HG02763 (cell line): Measurements from ENCODE around the gene ENOX1.

Experiments used
- ATAC-seq: cut with Tn5 transposase; IDR thresholded peaks from one replicate; pipeline ENCODE4 v1.9.1; 2021; ENCODE audit warnings: mild to moderate bottlenecking, moderate library complexity; ENCODE audit not compliant: unreplicated experiment

The ENOX1 gene

DNA sequence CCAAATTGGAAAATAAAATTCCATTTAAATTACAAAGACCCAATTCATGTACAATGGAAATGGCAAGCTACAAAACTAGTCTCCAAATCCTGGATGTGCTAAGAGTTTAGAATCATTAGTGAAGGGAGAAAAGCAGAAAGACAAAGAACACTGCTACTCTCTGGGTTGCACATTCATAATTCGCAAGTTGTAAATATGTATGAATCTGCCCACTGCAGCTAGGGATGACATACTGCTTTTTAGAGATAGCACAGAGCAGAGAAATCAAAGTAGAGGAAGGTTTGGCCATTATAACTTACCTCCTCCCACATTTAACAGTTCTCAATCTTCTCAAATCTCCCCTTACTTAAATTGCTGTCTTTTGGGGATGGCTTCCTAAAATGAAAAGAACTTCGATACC lies 231.1 kb downstream of the ENOX1 start:
- ATAC-seq, result no peak

DNA sequence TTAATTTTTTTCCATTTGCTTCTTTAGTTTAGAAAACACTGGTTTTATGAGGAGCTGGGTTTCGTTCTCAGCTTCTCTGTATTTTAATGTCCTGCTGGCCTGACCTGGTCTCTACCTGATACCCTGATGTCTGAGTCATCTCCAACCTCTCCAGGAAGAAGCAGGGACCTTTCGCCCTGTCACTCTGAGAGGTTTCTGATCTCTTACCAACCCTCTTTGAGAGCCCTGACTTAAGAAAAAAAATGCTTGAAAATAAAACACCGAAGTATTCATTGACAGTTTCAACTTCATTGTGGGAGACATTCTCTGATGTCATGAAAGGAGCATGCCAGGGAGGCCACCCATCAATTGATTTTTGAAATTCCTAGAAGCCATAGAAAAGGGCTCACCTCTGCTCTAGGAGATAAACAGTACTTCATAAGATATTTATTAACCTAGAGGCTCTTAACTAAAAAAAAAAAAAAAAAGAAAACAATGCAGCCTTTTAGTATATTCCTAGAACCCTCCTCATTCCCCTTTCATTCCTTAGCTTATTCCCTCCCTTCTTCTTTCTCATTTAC lies 234.8 kb downstream of the ENOX1 start:
- ATAC-seq, result no peak

DNA sequence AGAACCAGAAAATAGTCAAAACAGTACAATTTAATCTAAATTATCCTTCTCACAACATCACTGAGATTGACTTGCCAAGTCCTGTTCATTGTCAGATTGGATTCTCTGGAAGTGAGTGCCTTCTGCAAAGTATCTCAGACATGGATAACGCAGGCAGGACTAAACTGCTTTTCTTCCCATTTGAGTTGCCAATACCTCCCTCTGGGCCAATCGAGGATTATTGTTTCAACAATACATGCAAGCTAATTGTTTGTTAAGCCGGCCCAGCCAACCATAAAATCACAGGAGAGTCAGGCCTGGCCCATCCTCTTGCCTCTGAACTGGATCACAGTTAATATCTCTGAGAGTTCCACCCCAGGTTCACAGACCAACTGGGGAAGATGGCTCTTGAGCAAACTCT lies 240.0 kb downstream of the ENOX1 start:
- ATAC-seq, result no peak

DNA sequence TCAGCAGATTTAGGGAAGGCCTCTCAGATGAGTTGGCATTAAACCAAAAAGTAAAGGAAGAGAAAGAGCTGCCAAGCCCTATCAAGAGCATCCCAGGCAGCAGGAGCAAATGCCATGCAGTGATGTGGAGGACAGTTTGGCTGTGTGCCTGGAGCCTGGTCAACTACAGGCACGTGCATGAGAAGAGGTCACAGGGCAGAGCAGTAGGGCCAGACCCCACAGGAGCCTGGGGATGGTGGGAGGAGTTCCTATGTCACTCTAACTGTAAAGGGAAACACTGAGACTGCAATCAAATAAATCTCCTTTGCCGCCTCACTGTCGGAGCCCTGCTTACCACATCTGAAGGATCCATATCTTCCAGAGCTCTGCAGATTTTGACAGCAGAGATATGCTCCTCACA lies 240.5 kb downstream of the ENOX1 start:
- ATAC-seq, result no peak

DNA sequence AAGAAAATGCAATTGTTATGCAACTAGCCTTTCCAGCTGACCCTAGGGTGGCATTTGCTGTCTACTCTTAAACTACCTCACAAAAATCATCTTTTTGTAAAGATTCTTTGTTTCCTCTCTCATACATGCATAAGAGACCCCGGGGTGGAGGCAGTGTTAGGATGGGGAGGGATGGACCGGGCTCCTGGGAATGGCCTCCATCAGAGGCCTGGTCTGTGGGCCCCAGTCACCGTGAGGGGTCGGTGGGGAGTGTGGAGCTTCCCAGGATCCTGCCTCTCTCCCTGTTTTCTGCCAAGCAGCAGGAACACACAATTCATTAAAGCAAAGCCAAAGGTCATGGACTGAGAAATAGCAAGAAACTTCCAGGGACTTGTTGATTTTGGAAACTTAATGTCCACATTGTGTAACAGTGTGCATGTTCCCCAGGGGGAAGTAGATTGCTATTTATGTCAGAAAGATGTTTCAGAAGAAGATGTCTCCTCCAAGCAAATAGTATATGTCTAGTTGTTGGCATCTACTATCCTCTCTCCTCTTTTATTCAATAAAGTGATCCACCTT lies 241.4 kb downstream of the ENOX1 start:
- ATAC-seq, result no peak

DNA sequence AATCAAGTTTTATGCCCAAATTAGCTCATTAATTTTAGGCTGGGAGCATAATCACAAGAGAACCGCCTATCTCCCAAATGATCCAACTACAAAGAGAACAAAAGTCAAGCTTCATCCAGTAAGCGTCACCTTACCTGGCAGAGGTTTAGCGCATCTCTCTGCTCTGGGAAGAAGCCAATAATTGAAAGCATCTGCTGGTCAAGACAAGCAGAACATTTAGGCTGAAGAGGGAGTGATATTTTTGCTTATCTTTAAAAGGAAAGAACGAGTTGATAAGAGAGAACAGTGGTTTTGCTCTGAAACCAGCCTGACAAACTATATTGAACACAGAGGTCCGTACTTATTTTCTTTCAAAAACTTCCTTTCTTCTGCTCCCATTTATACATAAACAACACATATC lies 242.1 kb downstream of the ENOX1 start:
- no peak for ATAC-seq

DNA sequence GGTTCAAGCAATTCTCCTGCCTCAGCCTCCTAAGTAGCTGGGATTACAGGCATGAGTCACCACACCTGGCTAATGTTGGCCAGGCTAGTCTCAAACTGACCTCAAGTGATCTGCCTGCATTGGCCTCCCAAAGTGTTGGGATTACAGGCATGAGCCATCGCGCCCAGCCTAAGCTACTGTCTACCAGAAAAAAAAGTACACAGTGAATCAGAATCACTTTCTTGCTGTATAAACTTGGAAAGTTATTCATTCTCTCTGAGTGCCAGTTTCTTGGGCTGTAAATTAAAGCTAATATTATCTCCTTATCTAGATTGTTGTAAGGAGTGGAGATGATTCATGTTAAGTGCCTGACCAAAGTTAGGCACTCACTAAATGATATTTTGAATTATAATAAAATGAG lies 242.8 kb downstream of the ENOX1 start:
- ATAC-seq, result no peak

DNA sequence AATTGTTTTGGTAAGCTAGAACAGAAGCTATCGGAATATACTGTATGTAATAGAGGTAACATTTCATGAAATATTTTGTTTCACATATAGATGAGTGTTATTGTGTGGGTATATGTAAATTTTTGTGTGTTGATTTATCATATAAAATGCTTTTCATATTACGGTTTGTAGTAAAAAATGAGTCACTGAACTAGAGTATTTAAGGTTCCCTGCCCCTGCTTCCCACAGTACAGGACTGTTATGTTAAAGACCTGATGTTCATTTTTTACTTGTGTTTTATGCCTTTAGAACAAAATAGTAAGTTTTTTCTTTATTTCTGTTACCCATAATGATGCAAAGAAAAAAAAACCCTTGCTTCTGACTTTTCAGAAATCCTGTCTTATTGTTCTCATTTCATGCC lies 243.4 kb downstream of the ENOX1 start:
- no peak for ATAC-seq

DNA sequence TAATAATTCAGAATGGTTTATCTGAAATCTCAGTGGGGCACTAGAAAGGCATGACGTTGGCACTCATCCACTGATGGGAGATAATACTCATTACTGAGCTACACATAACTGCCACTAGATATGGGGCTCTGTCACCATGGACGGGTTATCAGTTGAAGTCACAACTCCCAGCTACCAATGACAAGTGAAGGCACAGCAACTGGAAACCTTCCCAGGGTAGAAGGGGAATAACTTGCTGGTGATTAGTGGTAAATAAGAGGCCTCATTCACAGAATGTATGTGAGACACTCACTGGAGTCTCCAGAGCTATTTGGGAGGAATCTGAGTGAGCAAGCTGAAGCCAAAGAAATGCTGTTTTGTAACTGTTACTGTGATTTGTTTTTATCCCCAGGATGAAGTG lies 249.6 kb downstream of the ENOX1 start:
- no peak for ATAC-seq

DNA sequence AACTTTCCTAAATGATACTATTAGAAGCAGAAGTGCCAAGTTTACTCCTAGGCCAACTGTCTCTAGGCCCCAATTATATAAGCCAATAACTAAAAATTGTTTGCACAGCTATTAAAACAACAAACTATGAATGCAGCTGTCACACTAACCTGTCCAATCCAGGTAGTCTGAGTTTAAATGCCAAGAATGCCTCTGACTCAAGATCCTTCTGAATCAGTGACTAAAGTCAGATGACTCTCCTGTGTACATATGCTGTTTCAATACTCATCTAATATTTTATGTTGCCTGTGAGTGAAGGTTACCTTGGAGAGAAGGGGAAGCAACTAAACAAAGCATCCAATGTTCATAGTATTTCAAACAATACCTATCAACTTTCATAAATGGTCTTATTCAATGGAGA lies 257.0 kb downstream of the ENOX1 start:
- ATAC-seq, result no peak

DNA sequence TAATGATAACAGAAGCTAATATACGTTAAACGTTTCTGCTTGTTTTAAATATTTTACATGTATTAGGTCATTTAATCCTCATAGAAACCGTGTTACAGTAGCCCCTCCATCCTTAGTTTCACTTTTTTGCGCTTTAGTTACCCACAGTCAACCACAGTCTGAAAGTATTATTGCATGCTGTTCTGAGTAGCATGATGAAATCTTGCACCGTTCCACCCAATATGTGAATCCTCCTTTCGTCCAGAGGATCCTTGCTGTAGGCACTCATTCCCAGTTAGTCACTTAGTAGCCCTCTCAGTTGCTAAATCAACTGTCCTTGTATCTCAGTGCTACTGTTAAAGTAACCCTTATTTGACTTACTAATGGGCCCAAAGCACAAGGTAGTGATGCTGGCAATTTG lies 257.8 kb downstream of the ENOX1 start:
- no peak for ATAC-seq

DNA sequence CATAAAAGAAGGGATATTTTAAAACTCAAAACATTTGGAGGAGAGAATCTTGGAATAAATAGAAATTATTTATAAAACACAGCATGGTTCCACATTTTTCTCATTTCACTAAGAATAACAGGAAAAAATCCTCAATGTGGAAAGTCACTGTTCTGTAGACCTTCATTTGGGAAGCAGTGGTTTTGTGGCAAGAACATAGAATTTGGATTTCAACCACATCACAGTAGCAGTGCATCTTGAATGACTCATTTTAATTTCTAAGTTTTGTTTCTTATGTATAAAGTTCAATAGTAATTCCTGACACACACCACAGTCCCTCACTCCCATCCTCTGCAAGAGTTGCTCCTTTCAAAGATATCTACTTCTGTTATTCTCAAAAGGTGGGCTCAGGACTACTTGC lies 264.0 kb downstream of the ENOX1 start:
- ATAC-seq, result no peak

DNA sequence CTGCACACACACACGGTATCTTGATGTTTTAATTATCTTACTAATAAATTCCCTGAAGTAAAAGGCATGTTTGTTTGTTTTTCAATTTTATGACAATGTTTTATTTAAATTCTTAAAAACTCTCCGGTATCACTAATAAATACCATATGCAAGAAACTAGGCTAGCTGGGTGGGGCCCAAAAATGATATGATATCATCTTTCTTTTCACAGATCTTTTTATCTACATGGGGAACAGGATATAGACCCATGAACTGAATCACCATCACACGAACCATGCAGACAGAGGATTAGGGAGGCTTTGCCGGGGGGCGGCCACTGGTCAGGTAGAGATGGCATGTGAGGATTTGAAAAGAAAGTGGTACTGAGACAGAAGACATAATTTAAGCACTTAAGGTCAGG lies 266.4 kb downstream of the ENOX1 start:
- ATAC-seq, result no peak

DNA sequence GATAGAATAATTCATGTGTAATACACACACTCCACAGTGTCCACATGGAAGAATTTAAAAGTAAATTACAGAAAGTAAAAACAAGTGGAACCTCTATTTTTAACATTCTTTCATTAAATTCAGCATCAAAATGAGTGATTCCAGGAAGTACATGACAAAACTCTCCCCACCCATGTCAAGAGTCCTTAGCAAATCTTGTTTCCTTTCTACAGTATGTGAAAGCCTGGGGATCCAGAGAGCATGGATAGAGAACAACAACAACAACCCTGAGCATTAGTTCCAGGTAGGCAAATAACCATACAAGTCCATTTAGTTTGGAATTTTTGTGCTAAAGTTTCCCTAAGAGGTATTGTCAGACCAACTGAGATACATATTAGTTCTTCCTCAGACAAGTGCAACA lies 267.9 kb downstream of the ENOX1 start:
- ATAC-seq, result no peak

DNA sequence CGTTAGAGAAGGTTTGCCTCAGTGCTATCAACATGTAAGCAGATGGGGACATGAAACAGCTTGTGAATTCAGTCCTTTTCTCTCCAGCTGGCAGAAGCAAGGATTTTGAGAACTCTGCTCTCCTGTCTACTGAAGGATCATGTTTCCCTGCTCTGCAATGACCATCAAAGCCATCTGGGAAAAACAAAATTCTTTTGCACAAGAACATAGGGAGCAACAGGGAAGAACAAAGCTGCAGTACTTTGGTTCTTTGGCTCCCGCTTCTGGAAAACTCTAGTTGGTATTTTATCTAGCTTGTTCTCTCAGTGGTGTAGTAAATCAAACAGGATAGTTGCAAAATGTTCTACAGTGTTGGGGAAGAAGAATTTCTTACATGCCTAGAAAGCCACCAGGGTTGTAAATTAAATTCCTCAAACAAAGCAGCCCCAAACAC lies 270.4 kb downstream of the ENOX1 start:
- no peak for ATAC-seq

DNA sequence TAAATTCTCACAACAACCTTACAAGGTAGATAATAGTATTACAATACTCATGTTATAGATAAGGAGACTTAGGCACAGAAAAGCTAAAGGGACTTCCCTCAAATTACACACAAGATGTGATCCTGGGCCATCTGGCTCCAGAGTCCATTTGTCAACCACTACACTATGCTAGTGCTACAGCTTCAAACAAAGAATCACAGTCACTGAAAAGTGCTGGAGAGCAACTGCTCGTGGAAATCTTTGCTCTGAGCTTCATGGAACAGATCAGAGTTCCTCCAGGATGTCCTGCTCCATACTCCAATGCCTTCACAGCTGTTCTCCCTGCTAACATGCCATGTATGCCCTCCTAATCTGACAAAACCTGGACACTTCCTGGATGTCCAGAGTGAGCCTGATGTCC lies 271.2 kb downstream of the ENOX1 start:
- ATAC-seq, result no peak

DNA sequence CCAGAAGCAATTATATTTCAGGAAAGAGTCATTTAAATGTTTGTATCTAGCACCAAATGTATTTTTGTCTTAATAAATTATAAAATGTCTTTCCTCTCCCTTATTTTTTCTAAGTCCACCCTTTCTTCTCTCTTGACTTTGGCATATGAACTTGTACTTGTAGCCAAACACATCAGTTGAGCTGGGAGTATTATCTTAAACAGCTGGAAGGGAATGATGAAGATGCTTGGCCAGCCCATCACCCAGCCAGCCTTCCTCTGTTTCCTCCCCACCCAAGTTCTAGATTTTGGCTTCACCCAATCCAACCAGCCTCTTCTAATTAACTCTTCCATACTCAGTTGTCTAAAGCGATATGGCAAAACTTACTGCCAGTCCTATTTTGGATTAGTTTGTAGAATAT lies 272.5 kb downstream of the ENOX1 start:
- no peak for ATAC-seq

DNA sequence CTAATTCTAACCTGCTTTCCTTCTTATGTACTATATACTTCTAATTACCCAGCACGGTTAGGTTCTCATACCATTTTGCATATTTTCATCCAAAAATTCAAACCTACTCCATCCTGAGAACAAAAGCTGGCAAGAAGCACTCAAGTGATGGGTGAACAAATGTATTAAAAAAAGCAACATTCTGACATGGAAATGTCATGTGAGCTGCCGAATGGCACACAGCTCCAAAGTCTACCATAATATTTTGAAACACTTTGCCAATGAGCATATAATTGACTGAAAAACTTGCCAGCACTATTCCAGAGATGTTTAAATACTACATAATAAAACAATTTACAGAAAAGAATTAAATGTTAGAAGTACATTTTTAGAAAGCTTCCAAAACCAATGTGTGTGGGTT lies 274.6 kb downstream of the ENOX1 start:
- ATAC-seq, result no peak

DNA sequence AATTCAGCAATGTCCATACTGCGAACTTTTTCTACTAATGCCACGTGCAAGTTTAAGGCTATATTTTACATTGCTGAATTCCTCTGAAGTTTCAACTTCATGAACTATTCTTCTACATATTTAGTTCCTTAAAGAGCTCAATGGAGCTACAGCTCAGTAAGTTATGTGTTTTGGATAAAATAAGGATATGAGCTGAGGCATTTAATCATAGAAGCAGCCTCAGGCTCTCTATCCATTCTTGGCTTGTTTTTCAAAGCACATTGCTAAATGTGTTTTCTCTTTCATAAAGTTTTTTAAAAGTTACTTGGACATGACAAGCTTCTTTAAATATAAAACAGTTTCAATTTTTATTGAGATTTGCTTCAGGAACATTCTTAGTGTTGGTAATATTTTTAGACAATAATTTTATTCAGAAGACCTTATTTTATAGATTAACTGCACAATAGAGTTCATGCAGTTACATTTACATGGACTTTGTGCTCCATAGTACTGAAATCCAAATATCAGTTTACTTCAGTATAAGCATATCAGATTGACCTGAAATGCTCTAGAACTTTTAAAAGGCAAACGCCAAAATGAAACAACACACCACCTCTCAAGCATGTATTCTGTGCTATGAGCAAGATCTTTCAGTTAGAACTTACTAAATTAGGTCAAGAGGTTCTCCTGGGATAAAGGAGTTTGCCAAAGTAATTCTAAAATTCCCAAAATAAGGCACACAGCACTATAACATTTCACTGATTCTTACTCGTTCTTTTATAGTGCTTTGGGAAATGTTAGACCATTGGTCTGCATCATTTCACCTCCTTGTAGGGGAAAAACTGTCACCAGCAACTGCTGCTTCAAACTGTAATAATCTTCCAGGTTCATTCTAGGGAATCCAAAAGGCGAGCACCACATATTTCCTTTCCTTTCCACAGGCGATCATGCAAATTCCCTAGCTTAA lies 275.5 kb downstream of the ENOX1 start:
- ATAC-seq, result no peak

DNA sequence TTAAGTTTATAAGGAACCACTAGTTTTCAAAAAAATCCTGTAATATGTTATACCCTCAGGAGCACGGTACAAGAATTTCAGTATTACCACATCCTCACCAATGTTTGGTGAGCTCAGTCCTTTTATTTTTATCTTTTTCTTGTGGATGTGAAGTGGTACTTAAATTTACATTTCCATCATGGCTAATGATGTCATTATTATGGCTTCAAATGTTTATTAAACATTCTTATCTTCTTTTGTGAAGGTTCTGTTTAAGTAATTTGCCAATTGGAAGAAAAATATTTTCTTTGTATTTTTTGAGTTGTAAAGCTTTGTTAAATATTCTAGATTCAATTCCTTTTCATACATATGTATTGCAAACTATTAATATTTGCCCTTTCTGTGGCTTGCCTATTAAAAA lies 291.0 kb downstream of the ENOX1 start:
- ATAC-seq, result no peak

DNA sequence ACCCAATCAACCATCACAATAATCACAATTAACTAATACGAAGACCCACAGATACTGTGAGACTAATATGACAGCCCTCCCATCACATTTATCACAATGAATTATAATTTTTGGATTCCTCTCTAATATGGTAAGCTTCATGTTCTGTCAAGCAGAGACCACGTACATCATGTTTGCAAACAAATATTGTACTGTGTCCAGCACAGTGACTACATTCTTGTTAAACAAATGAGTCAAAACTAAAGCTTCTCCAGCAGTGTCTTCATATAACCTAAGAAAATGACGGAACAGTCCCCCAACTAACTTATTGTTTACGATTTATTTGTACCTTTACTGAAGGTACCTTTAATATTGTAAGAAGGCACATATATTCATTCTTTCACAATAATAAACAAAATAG lies 292.6 kb downstream of the ENOX1 start:
- ATAC-seq, result no peak

DNA sequence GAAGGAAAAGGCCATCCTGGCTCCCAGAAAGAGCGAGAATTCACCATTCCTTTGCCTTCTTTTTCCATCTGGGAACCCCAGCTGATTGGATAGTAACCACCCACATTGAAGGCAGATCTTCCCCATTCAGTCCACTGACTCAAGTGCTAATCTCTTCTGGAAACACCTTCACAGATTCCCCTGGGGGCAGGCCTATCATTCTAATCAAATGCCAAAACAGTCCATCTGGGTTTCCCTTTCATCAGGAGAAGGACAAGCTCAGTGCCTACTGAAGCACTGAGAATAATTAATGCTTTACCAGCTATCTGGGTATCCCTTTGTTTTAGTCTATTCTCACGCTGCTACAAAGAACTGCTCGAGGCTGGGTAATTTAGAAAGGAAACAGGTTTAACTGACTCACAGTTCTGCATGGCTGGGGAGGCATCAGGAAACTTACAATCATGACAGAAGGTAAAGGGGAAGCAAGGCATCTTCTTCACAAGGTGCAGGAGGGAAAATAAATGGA lies 293.2 kb downstream of the ENOX1 start:
- ATAC-seq, result no peak
